Heart right ventricle (tissue), 16 donors: ENCODE data around the gene NUP37. TPM values are rescaled to one million over a fixed set of nuclear protein-coding genes. Genes with fewer than 3 reads are reported as not detected.

Source experiments
- ATAC-seq, 8 donors: fragments of 200-7000 bp; cut with Tn5 transposase; one replicate each; pipeline ENCODE4 v1.9.1; 2020; ENCODE audit warnings: mild to moderate bottlenecking in 8 of 8, moderate library complexity in 8 of 8, moderate number of reproducible peaks in 1 of 8
- DNase-seq, 2 donors: peaks; one replicate each; pipeline ENCODE4 v3.0.0-alpha.2; 2020
- H3K27ac ChIP-seq, 10 donors: fragments of 200-600 bp; sonication (generic) in 2 of 10; one replicate each; pipeline versions ENCODE4 v1.5.0 to v1.8.0; 2020 to 2022; ENCODE audit warnings: mild to moderate bottlenecking in 3 of 10
- H3K27me3 ChIP-seq, 7 donors: fragments of 200-600 bp; one replicate each; pipeline ENCODE4 v1.8.0; 2021 to 2022; ENCODE audit warnings: mild to moderate bottlenecking in 2 of 7
- H3K36me3 ChIP-seq, 9 donors: fragments of 200-600 bp; sonication (generic) in 1 of 9; one replicate each; pipeline versions ENCODE4 v1.5.0 to v1.8.0; 2020 to 2022; ENCODE audit warnings: mild to moderate bottlenecking in 2 of 9
- H3K4me1 ChIP-seq, 9 donors: fragments of 200-600 bp; sonication (generic) in 1 of 9; one replicate each; pipeline versions ENCODE4 v1.5.0 to v1.8.0; 2020 to 2022; ENCODE audit warnings: mild to moderate bottlenecking in 4 of 9
- H3K4me3 ChIP-seq, 10 donors: fragments of 200-600 bp; sonication (generic) in 2 of 10; one replicate each; pipeline versions ENCODE4 v1.5.0 to v1.8.0; 2020 to 2022; ENCODE audit warnings: mild to moderate bottlenecking in 7 of 10, moderate library complexity in 2 of 10
- H3K9me3 ChIP-seq, 11 donors: fragments of 200-600 bp in 10 of 11; sonication (generic) in 2 of 11; one replicate each; pipeline versions ENCODE4 v1.5.0 to v1.8.0; 2013 to 2022; ENCODE audit warnings: mild to moderate bottlenecking in 2 of 11, control low read depth in 1 of 11, moderate library complexity in 1 of 11
- WGBS, 2 donors: extraction: QIAGEN DNeasy Blood & Tissue Kit; methylation state at CpG; one replicate each; pipeline ENCODE4 v1.1.7; 2013; ENCODE audit warnings: inconsistent platforms in 1 of 2; 5-methylcytosine and 5-hydroxymethylcytosine counted together
- intact Hi-C, 10 donors: fragments of 100-400 bp; cut with DNase I; formaldehyde crosslinking; loops; one replicate each; pipeline versions ENCODE4 v1.11.1 to v1.14.2; 2022
- polyA plus RNA-seq, 2 donors: library from polyadenylated mRNA; stranded (reverse); fragments of 200-250 nt; gene quantifications; one replicate each; pipeline ENCODE4 v1.2.3, GENCODE V29; 2013
- total RNA-seq, 10 donors: library from RNA; stranded (reverse); fragmentation: NEBNext Ultra II Directional in 3 of 10; extraction: Animal tissue kit (Norgen Biotek cat#: 25700) in 3 of 10; gene quantifications; one replicate each; pipeline versions ENCODE4 v1.2.1 to v1.2.4, GENCODE V29; 2021 to 2023
- TF ChIP-seq, protein P1 (sequence below), 9 donors: fragments of 200-600 bp; sonication (generic) in 2 of 9; IDR thresholded peaks; one replicate each; pipeline versions ENCODE4 v1.5.0 to v1.8.0; 2021 to 2022; ENCODE audit warnings: antibody characterized with exemption in 9 of 9, mild to moderate bottlenecking in 5 of 9, moderate library complexity in 1 of 9
- donor health status: Arrhythmogenic right ventricular cardiomyopathy.
- donor health status: ischemic (EF 13 %, LVEDD 7.1; RV severe dilation, severe dysfunction).
- donor health status: healthy with polysubstance abuse.
- donor health status: DM: no; HTN: yes; CAD: no.
- donor health status: DM: no; HTN: no; CAD: no.
- donor health status: ischemic (EF 25% LVEDD 6.9; RV normal size, moderate dysfunction).
- donor health status: ischemic (EF 25% LVEDD 5.7; RV mildly dilated, moderate dysfunction).
- donor health status: healthy.
- donor health status: DM: yes; HTN: yes; CAD: no.
- donor health status: Ischemic cardiomyopathy.
- donor health status: ischemic (EF 35%, LVEDD 5.7; RV mildly dilated, moderate dysfunction).
- donor health status: nonischemic (EF 11% LVEDD 7.7; RV severe dilation, severe dysfunction).
- donor health status: DM: yes; HTN: yes; CAD: no.
- donor health status: PGD.
- donor health status: ischemic (EF 29% LVEDD 5.4; RV normal size, mild dysfunction).
- donor health status: nonischemic (EF 23%, LVEDD 6.1; RV moderate dilation, normal function).

Gene NUP37
- total and polyA plus RNA-seq, 12 donors = 6.4 to 23.9 (median 20.6) TPM

- Histone ChIP-seq H3K4me1 (peaks cover 0 to 3% (median 0%) of the 10 kb centered on the region in 9 donors), H3K9me3 (no peaks in the 10 kb centered on the region), H3K27me3 (no peaks in the 10 kb centered on the region), H3K36me3 (peaks cover 0 to 88% (median 8%) of the 10 kb centered on the region in 9 donors), H3K4me3 (no peak overlapping the region), H3K27ac (peak overlapping the region in 1 of 10 donors; percentile 6)
- ATAC-seq (no peak), DNase-seq (no peak)
- WGBS, 2 donors = 81 to 85% methylated on average over 4 of the region's 4 CpGs
- intact Hi-C loops = no loop called here
- TF ChIP-seq, protein P1, sequence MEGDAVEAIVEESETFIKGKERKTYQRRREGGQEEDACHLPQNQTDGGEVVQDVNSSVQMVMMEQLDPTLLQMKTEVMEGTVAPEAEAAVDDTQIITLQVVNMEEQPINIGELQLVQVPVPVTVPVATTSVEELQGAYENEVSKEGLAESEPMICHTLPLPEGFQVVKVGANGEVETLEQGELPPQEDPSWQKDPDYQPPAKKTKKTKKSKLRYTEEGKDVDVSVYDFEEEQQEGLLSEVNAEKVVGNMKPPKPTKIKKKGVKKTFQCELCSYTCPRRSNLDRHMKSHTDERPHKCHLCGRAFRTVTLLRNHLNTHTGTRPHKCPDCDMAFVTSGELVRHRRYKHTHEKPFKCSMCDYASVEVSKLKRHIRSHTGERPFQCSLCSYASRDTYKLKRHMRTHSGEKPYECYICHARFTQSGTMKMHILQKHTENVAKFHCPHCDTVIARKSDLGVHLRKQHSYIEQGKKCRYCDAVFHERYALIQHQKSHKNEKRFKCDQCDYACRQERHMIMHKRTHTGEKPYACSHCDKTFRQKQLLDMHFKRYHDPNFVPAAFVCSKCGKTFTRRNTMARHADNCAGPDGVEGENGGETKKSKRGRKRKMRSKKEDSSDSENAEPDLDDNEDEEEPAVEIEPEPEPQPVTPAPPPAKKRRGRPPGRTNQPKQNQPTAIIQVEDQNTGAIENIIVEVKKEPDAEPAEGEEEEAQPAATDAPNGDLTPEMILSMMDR (IDR thresholded peaks at IDR 0.05) = no peak
These were observed 90.8 kb downstream of the NUP37 start for GRCh38 chr12:102029141-102029540.

GRCh38 chr12:102026728-102027127 lies 93.2 kb downstream of the NUP37 start:
- 53 to 55% methylated on average over 1 of the region's 1 CpG for WGBS, 2 donors
- TF ChIP-seq, protein P1 (IDR thresholded peaks at IDR 0.05) = no peak
- no peak for ATAC-seq

DNA sequence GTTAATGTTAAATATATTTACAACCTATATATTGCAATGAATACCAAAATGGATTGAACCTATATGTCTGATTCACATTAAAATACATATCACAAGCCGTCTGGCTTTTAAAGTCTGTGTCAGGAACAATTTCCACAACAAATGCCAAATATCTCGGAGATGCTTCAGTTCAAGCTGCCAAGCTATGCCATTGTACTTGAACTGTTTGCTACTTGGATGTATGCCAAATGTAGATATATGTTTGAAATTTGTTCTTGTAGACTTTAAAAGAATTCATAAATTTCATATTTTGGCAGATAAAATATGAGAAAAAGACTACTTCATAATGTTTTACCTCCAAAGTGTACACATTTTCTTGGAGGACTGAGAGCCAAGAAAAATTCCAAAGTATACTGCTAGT lies 95.1 kb downstream of the NUP37 start:
- H3K4me1 ChIP-seq = peaks cover 0 to 14% (median 0%) of the 10 kb centered on the region in 9 donors
- TF ChIP-seq, protein P1 (IDR thresholded peaks at IDR 0.05) = no peak
- peaks cover 0 to 83% (median 15%) of the 10 kb centered on the region in 9 donors for H3K36me3 ChIP-seq
- DNase-seq (no peak), ATAC-seq (no peak)
- no peaks in the 10 kb centered on the region for H3K27me3 ChIP-seq
- no peak overlapping the region for H3K4me3 ChIP-seq
- H3K27ac ChIP-seq = no peak overlapping the region
- 25 to 39% methylated on average over 2 of the region's 2 CpGs for WGBS, 2 donors
- no peaks in the 10 kb centered on the region for H3K9me3 ChIP-seq
- intact Hi-C loops = no loop called here

More at GRCh38 chr12:102026728-102027127, 93.2 kb downstream of the NUP37 start:
- Histone ChIP-seq H3K9me3 (no peaks in the 10 kb centered on the region), H3K4me3 (no peak overlapping the region), H3K27ac (no peak overlapping the region), H3K36me3 (peaks cover 0 to 88% (median 15%) of the 10 kb centered on the region in 9 donors), H3K27me3 (no peaks in the 10 kb centered on the region), H3K4me1 (peaks cover 0 to 9% (median 0%) of the 10 kb centered on the region in 9 donors)
- intact Hi-C loops = no loop called here
- DNase-seq = no peak

- Histone ChIP-seq H3K4me1 (peaks cover 0 to 14% (median 0%) of the 10 kb centered on the region in 9 donors), H3K9me3 (no peaks in the 10 kb centered on the region), H3K4me3 (no peak overlapping the region), H3K27ac (no peak overlapping the region), H3K27me3 (no peaks in the 10 kb centered on the region), H3K36me3 (peaks cover 0 to 82% (median 15%) of the 10 kb centered on the region in 9 donors)
- no peak for DNase-seq
- TF ChIP-seq, protein P1 (IDR thresholded peaks at IDR 0.05) = no peak
- intact Hi-C loops = no loop called here
- no peak for ATAC-seq
- 84 to 98% methylated on average over 3 of the region's 3 CpGs for WGBS, 2 donors
These were observed 96.5 kb downstream of the NUP37 start for GRCh38 chr12:102023343-102023930.

Other genes starting within 250 kb of the NUP37 start
- gene DRAM1, start 242.5 kb downstream of the NUP37 start, total RNA-seq = 10 to 100 TPM in 2 of 10 donors, 1 to 10 TPM in 8; 2.4 to 19.6 (median 3.3) TPM
- gene DRAM1, start 242.5 kb downstream of the NUP37 start, polyA plus RNA-seq = 1 to 10 TPM; 4.2 to 4.3 TPM
- gene WASHC3, start 58.1 kb downstream of the NUP37 start, total RNA-seq = 10 to 100 TPM; 33.2 to 55.2 (median 40.7) TPM
- gene WASHC3, start 58.1 kb downstream of the NUP37 start, polyA plus RNA-seq = 10 to 100 TPM; 45.9 to 54.2 TPM
- gene PARPBP, start 69 bp upstream of the NUP37 start, total RNA-seq = 1 to 10 TPM in 2 of 10 donors, under 1 TPM in 7, not detected in 1; 0.39 to 1.8 (median 0.80) TPM
- under 1 TPM; 0.39 to 0.80 TPM for gene PARPBP, start 69 bp upstream of the NUP37 start, polyA plus RNA-seq
- gene PMCH, start 77.7 kb upstream of the NUP37 start, total RNA-seq = not detected
- not detected for gene PMCH, start 77.7 kb upstream of the NUP37 start, polyA plus RNA-seq